ENCODE results near the gene IFNA16. TPM values are rescaled to one million over a fixed set of nuclear protein-coding genes. Genes with fewer than 3 reads are reported as not detected.
"Not testable (repeated sequence)": the region's sequence is repeated elsewhere in the genome, so short reads cannot be mapped to it uniquely, and the experiment has no call there.

Gene IFNA16
- total RNA-seq, 2 experiments from 2014 or later = not detected

GRCh38 chr9:21228122-21228521 is 11.0 kb upstream of the IFNA16 start, which contains the start of gene IFNA17:
Gene IFNA17, minus strand, starts transcription at chr9:21228222. Its CDS starts 49 bp downstream, at chr9:21228173.
- H3K9me3 Mint-ChIP-seq = no peaks in the 10 kb centered on the region

GRCh38 chr9:21213411-21214326 is 3.4 kb downstream of the IFNA16 start:
- intact Hi-C loops (cut with DNase I, micrococcal nuclease); H3K4me1 Mint-ChIP-seq (ENCODE audit: low read depth); H3K4me1 ChIP-seq (ENCODE audit: insufficient read depth, low read length); H3K36me3 Mint-ChIP-seq (ENCODE audit: low read depth); H3K27me3 Mint-ChIP-seq; H3K27ac ChIP-seq (ENCODE audit: low read depth in 1 of 2, low read length in 2 of 2); H3K36me3 ChIP-seq (ENCODE audit: insufficient read depth, low read length); H3K4me3 ChIP-seq (ENCODE audit: low read length); H3K9me3 ChIP-seq (ENCODE audit: control insufficient read depth in 1 of 2, insufficient read depth in 1 of 2, low read length in 2 of 2); H3K4me3 Mint-ChIP-seq; H3K27ac Mint-ChIP-seq; ATAC-seq (ENCODE audit: poor library complexity); H3K27me3 ChIP-seq (ENCODE audit: control insufficient read depth in 1 of 2, insufficient read depth in 2 of 2, low read length in 2 of 2); H3K9me3 Mint-ChIP-seq; POLR2A ChIA-PET: not testable (repeated sequence)
- TF ChIP-seq, protein P1, sequence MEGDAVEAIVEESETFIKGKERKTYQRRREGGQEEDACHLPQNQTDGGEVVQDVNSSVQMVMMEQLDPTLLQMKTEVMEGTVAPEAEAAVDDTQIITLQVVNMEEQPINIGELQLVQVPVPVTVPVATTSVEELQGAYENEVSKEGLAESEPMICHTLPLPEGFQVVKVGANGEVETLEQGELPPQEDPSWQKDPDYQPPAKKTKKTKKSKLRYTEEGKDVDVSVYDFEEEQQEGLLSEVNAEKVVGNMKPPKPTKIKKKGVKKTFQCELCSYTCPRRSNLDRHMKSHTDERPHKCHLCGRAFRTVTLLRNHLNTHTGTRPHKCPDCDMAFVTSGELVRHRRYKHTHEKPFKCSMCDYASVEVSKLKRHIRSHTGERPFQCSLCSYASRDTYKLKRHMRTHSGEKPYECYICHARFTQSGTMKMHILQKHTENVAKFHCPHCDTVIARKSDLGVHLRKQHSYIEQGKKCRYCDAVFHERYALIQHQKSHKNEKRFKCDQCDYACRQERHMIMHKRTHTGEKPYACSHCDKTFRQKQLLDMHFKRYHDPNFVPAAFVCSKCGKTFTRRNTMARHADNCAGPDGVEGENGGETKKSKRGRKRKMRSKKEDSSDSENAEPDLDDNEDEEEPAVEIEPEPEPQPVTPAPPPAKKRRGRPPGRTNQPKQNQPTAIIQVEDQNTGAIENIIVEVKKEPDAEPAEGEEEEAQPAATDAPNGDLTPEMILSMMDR (IDR thresholded peaks at IDR 0.05) = peak; percentile 25
- CTCF ChIA-PET = interaction anchor here (1.8 kb wide), 1 partner anchor 18 kb away, joined by 4 read pairs; no protein-coding TSS in a partner anchor
- DNase-seq = peak in 3 of 14 experiments; percentile 16 to 35 (median 21)

More at GRCh38 chr9:21228122-21228521, 11.0 kb upstream of the IFNA16 start, which contains the start of gene IFNA17:
- Mint-ChIP-seq H3K4me3 (no peak within 1 kb of the TSS), H3K27me3 (no peaks in the 10 kb centered on the region), H3K27ac (no peak within 1 kb of the TSS), H3K4me1 (ENCODE audit: low read depth) (no peaks in the 10 kb centered on the region), H3K36me3 (ENCODE audit: low read depth) (no peaks in the 10 kb centered on the region)
- ATAC-seq (ENCODE audit: poor library complexity) (no peak), DNase-seq (no peak)
- POLR2A ChIA-PET = no interaction called here
- intact Hi-C loops (cut with DNase I, micrococcal nuclease) = no loop called here
- CTCF ChIA-PET = interaction anchor here (0.6 kb wide), 1 partner anchor 91 kb away, joined by 3 read pairs; no protein-coding TSS in a partner anchor
- TF ChIP-seq, protein P1 (IDR thresholded peaks at IDR 0.05) = no peak
- H3K4me3 ChIP-seq (ENCODE audit: low read length) = no peak within 1 kb of the TSS
- H3K9me3 ChIP-seq (ENCODE audit: control insufficient read depth in 1 of 2, insufficient read depth in 1 of 2, low read length in 2 of 2) = no peaks in the 10 kb centered on the region
- H3K27ac ChIP-seq (ENCODE audit: low read depth in 1 of 2, low read length in 2 of 2) = no peak within 1 kb of the TSS
- no peaks in the 10 kb centered on the region for H3K4me1 ChIP-seq (ENCODE audit: insufficient read depth, low read length)
- H3K27me3 ChIP-seq (ENCODE audit: control insufficient read depth in 1 of 2, insufficient read depth in 2 of 2, low read length in 2 of 2) = no peaks in the 10 kb centered on the region
- no peaks in the 10 kb centered on the region for H3K36me3 ChIP-seq (ENCODE audit: insufficient read depth, low read length)

- H3K36me3 ChIP-seq (ENCODE audit: insufficient read depth, low read length); H3K27me3 ChIP-seq (ENCODE audit: control insufficient read depth in 1 of 2, insufficient read depth in 2 of 2, low read length in 2 of 2); H3K27me3 Mint-ChIP-seq; H3K4me1 Mint-ChIP-seq (ENCODE audit: low read depth); H3K9me3 ChIP-seq (ENCODE audit: control insufficient read depth in 1 of 2, insufficient read depth in 1 of 2, low read length in 2 of 2); H3K9me3 Mint-ChIP-seq; ATAC-seq (ENCODE audit: poor library complexity); H3K4me3 Mint-ChIP-seq; H3K4me3 ChIP-seq (ENCODE audit: low read length); H3K27ac Mint-ChIP-seq; POLR2A ChIA-PET; H3K36me3 Mint-ChIP-seq (ENCODE audit: low read depth); intact Hi-C loops (cut with DNase I, micrococcal nuclease); H3K4me1 ChIP-seq (ENCODE audit: insufficient read depth, low read length); H3K27ac ChIP-seq (ENCODE audit: low read depth in 1 of 2, low read length in 2 of 2); DNase-seq; CTCF ChIA-PET: not testable (repeated sequence)
Measured at GRCh38 chr9:21212160-21212559, 5.0 kb downstream of the IFNA16 start.

GRCh38 chr9:21210782-21211181 is 6.3 kb downstream of the IFNA16 start:
- H3K36me3 ChIP-seq (ENCODE audit: insufficient read depth, low read length); CTCF ChIA-PET; H3K27ac Mint-ChIP-seq; H3K4me3 ChIP-seq (ENCODE audit: low read length); H3K27me3 Mint-ChIP-seq; DNase-seq; H3K9me3 ChIP-seq (ENCODE audit: control insufficient read depth in 1 of 2, insufficient read depth in 1 of 2, low read length in 2 of 2); ATAC-seq (ENCODE audit: poor library complexity); H3K4me1 ChIP-seq (ENCODE audit: insufficient read depth, low read length); POLR2A ChIA-PET; H3K27me3 ChIP-seq (ENCODE audit: control insufficient read depth in 1 of 2, insufficient read depth in 2 of 2, low read length in 2 of 2); H3K4me1 Mint-ChIP-seq (ENCODE audit: low read depth); H3K36me3 Mint-ChIP-seq (ENCODE audit: low read depth); H3K9me3 Mint-ChIP-seq; H3K4me3 Mint-ChIP-seq; H3K27ac ChIP-seq (ENCODE audit: low read depth in 1 of 2, low read length in 2 of 2); intact Hi-C loops (cut with DNase I, micrococcal nuclease): not testable (repeated sequence)

Data from CD4-positive, alpha-beta T cell (primary cell).